Measurements from ENCODE around the gene IL11RA. TPM values are rescaled to one million over a fixed set of nuclear protein-coding genes. Genes with fewer than 3 reads are reported as not detected.

IL11RA gene
- total and polyA plus RNA-seq, 2 experiments from 2014 or later, result 88.2 to 98.7 TPM

DNA sequence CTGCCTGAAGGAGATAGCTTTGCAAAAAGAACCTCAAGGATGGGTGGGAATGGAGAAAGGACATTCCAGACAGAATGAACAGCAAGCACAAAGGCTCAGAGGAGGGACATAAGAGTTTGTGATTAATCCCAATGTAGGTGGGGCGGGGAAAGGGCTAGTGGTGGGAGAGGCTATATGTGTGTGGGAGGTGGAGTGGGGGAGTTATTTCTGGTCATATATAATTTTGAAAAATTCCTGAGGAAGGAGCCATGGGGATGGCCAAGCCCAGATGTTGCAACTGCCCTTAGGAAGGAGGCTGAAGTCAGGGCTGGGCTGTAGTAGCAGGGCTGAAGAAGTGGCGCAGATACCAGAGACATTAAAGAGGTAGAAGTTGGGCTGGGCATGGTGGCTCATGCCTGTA lies 23.9 kb downstream of the IL11RA start:
- H3K4me1 ChIP-seq (ENCODE audit: low read depth), result no peaks in the 10 kb centered on the region
- no peak overlapping the region for H3K27ac ChIP-seq
- no peak overlapping the region for H3K4me3 ChIP-seq
- DNase-seq (ENCODE audit: low read depth in 1 of 2, low spot score in 1 of 2), result peak in 1 of 2 donors; percentile 81
- TF ChIP-seq, protein P1, sequence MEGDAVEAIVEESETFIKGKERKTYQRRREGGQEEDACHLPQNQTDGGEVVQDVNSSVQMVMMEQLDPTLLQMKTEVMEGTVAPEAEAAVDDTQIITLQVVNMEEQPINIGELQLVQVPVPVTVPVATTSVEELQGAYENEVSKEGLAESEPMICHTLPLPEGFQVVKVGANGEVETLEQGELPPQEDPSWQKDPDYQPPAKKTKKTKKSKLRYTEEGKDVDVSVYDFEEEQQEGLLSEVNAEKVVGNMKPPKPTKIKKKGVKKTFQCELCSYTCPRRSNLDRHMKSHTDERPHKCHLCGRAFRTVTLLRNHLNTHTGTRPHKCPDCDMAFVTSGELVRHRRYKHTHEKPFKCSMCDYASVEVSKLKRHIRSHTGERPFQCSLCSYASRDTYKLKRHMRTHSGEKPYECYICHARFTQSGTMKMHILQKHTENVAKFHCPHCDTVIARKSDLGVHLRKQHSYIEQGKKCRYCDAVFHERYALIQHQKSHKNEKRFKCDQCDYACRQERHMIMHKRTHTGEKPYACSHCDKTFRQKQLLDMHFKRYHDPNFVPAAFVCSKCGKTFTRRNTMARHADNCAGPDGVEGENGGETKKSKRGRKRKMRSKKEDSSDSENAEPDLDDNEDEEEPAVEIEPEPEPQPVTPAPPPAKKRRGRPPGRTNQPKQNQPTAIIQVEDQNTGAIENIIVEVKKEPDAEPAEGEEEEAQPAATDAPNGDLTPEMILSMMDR (IDR thresholded peaks at IDR 0.05; ENCODE audit: low read depth, low read length), result no peak
- H3K27me3 ChIP-seq, result no peaks in the 10 kb centered on the region
- H3K36me3 ChIP-seq, result no peaks in the 10 kb centered on the region
- H3K9me3 ChIP-seq (ENCODE audit: low read depth), result no peaks in the 10 kb centered on the region

DNA sequence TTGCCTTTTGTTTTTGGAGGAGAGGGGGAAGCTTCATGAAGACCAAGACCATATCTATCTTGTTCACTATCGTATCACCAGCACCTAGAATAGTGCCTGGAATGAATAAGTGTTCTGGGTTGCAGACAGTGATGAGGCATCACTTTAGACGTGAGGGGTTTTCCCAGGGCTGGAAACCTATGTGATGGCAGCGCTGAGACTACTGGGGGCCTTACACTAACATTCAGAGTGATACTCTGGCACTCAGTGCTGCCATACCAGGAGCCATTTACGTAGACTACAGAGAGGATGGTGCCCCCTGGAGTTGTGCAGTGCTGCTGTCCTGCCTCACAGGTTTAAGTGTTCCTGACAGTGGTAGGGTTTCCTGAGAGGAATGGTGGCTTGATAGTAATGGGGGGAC lies 32.2 kb downstream of the IL11RA start:
- Histone ChIP-seq H3K4me1 (ENCODE audit: low read depth) (no peaks in the 10 kb centered on the region), H3K27me3 (no peaks in the 10 kb centered on the region), H3K9me3 (ENCODE audit: low read depth) (no peaks in the 10 kb centered on the region), H3K4me3 (no peak overlapping the region), H3K36me3 (no peaks in the 10 kb centered on the region), H3K27ac (no peak overlapping the region)
- TF ChIP-seq, protein P1 (IDR thresholded peaks at IDR 0.05; ENCODE audit: low read depth, low read length), result no peak
- DNase-seq (ENCODE audit: low read depth in 1 of 2, low spot score in 1 of 2), result no peak

DNA sequence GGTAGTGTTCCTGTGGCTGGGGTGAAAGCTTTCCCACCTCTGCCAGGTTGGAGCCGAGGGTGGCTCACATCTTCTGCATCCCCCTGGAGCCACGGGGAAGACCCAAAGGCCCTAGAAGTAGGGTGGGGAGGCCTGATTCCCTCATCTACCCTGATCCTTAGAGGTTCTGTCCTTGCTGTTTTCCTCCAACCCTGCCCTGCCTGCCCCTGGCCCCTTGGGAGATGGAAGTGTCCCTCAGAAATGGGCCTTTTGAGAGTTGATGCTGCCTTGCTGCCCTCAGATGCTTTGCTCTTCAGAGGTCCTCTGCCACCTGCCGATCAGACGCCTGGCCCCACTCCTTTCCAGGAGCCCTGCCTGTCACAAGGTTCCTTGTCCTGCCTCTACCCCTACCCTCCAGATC lies 32.8 kb downstream of the IL11RA start:
- no peaks in the 10 kb centered on the region for H3K9me3 ChIP-seq (ENCODE audit: low read depth)
- TF ChIP-seq, protein P1 (IDR thresholded peaks at IDR 0.05; ENCODE audit: low read depth, low read length), result no peak
- H3K4me3 ChIP-seq, result no peak overlapping the region
- no peak overlapping the region for H3K27ac ChIP-seq
- H3K27me3 ChIP-seq, result no peaks in the 10 kb centered on the region
- H3K36me3 ChIP-seq, result no peaks in the 10 kb centered on the region
- DNase-seq (ENCODE audit: low read depth in 1 of 2, low spot score in 1 of 2), result no peak
- H3K4me1 ChIP-seq (ENCODE audit: low read depth), result no peaks in the 10 kb centered on the region

DNA sequence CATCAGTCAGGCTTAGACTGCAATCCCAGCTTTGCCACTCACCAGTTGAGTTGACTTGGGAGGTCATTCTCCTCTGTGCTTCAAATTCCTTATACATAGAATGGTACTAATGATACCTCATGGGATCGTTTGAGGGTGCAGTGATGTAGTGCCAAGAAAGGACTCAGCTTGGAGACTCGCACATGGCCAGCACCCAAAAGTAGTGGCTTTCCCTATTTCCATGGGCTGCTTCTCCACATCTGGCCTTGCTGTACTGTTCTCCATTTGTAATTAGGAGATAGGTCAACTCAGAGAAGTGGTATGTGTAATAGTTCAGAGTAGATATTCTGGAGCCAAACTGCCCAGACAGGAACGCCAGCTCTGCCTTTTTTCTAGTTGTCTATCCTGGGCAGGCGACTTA lies 33.6 kb downstream of the IL11RA start:
- Histone ChIP-seq H3K9me3 (ENCODE audit: low read depth) (no peaks in the 10 kb centered on the region), H3K27ac (no peak overlapping the region), H3K4me1 (ENCODE audit: low read depth) (no peaks in the 10 kb centered on the region), H3K27me3 (no peaks in the 10 kb centered on the region), H3K36me3 (no peaks in the 10 kb centered on the region), H3K4me3 (no peak overlapping the region)
- no peak for DNase-seq (ENCODE audit: low read depth in 1 of 2, low spot score in 1 of 2)
- TF ChIP-seq, protein P1 (IDR thresholded peaks at IDR 0.05; ENCODE audit: low read depth, low read length), result no peak

DNA sequence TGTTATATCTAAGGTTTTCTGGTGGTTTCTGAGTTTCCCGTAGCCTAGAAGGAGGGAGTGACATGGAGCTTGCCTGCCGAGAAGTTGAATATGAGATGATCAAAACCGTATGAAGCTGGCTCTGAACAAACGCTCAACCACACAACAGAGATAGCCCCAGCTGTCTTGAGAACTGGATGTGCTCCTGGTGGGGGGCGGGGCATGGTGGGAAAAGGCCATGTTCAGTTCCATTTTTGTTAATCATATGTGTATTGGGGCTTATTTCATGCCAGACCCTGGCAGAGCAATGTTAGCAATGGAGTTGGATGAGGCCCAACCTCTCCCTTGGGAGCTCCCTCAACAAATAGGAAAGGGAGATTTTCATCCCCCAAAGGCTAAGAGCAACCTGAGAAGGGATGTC lies 34.2 kb downstream of the IL11RA start:
- Histone ChIP-seq H3K9me3 (ENCODE audit: low read depth) (no peaks in the 10 kb centered on the region), H3K4me1 (ENCODE audit: low read depth) (no peaks in the 10 kb centered on the region), H3K36me3 (no peaks in the 10 kb centered on the region), H3K27me3 (no peaks in the 10 kb centered on the region), H3K27ac (no peak overlapping the region), H3K4me3 (no peak overlapping the region)
- peak in 1 of 2 donors; percentile 80 for DNase-seq (ENCODE audit: low read depth in 1 of 2, low spot score in 1 of 2)
- TF ChIP-seq, protein P1 (IDR thresholded peaks at IDR 0.05; ENCODE audit: low read depth, low read length), result no peak

DNA sequence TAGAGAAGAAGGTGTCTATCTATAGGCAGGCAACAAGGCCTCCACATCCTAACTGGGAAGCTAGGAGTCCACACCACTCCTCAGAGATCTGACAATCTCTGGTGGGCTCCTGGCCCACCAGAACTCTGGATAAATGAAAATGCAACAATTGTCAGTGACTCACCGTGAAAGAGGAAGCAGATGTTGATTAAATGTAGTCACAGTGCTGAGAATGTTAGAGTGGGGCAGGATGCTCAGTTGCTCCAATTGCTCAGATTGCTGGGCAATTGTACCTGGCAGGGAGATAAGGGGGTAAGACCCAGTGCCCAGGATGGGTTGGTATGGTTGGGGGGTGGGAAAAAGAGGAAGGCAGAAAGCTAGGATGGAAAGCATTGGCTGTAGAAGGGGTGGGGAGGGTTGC lies 34.7 kb downstream of the IL11RA start:
- H3K27ac ChIP-seq, result no peak overlapping the region
- H3K4me1 ChIP-seq (ENCODE audit: low read depth), result no peaks in the 10 kb centered on the region
- H3K4me3 ChIP-seq, result no peak overlapping the region
- no peaks in the 10 kb centered on the region for H3K27me3 ChIP-seq
- no peaks in the 10 kb centered on the region for H3K36me3 ChIP-seq
- TF ChIP-seq, protein P1 (IDR thresholded peaks at IDR 0.05; ENCODE audit: low read depth, low read length), result no peak
- peak in 1 of 2 donors; percentile 21 for DNase-seq (ENCODE audit: low read depth in 1 of 2, low spot score in 1 of 2)
- no peaks in the 10 kb centered on the region for H3K9me3 ChIP-seq (ENCODE audit: low read depth)

All from cardiac muscle cell (in vitro differentiated cells and primary cell).